Endodermal cell (in vitro differentiated cells): ENCODE data around the gene TLE3. TPM values are rescaled to one million over a fixed set of nuclear protein-coding genes. Genes with fewer than 3 reads are reported as not detected.
A peak's percentile ranks its signal among the peaks of the same experiment; 100 is the strongest.

Experiments used
- DNase-seq: peaks from one replicate; pipeline ENCODE4 v3.0.0-alpha.2; 2017
- H3K27ac ChIP-seq: 2 replicates; pipeline ENCODE4 v1.5.1; 2013; ENCODE audit warnings: mild to moderate bottlenecking, low read depth, low read length, moderate library complexity
- H3K27me3 ChIP-seq: 2 replicates; pipeline ENCODE4 v1.6.1; 2013; ENCODE audit warnings: mild to moderate bottlenecking, low read length, moderate library complexity; ENCODE audit not compliant: insufficient read depth, control insufficient read depth, poor library complexity, severe bottlenecking
- H3K36me3 ChIP-seq: 2 replicates; pipeline ENCODE4 v1.7.0; 2013; ENCODE audit warnings: mild to moderate bottlenecking, low read length, moderate library complexity; ENCODE audit not compliant: control insufficient read depth, insufficient read depth
- H3K4me1 ChIP-seq: one replicate; pipeline ENCODE4 v1.7.0; 2013; ENCODE audit warnings: low read length; ENCODE audit not compliant: control insufficient read depth, insufficient read depth
- H3K4me3 ChIP-seq: 2 replicates; pipeline ENCODE4 v1.5.1; 2013; ENCODE audit warnings: mild to moderate bottlenecking, low read length, moderate library complexity
- H3K9ac ChIP-seq: 2 replicates; pipeline ENCODE4 v1.6.1; 2013; ENCODE audit warnings: mild to moderate bottlenecking, low read length, moderate library complexity; ENCODE audit not compliant: poor library complexity, severe bottlenecking; ENCODE audit errors: extremely low read depth
- H3K9me3 ChIP-seq: 2 replicates; pipeline ENCODE4 v1.6.1; 2013; ENCODE audit warnings: mild to moderate bottlenecking, low read length, moderate library complexity; ENCODE audit not compliant: control insufficient read depth
- H3K27ac Mint-ChIP-seq: 2 replicates; pipeline ENCODE4 v1.8.0; 2020; ENCODE audit warnings: mixed read lengths
- H3K27me3 Mint-ChIP-seq: 2 replicates; pipeline ENCODE4 v1.8.0; 2021; ENCODE audit warnings: mild to moderate bottlenecking, mixed read lengths; ENCODE audit not compliant: insufficient read depth
- H3K36me3 Mint-ChIP-seq: 2 replicates; pipeline ENCODE4 v1.8.0; 2020; ENCODE audit warnings: low read depth, mixed read lengths
- H3K4me1 Mint-ChIP-seq: 2 replicates; pipeline ENCODE4 v1.8.0; 2020; ENCODE audit warnings: mixed read lengths
- H3K4me3 Mint-ChIP-seq: 2 replicates; pipeline ENCODE4 v1.8.0; 2020; ENCODE audit warnings: mild to moderate bottlenecking, moderate library complexity, mixed read lengths
- H3K9me3 Mint-ChIP-seq: 2 replicates; pipeline ENCODE4 v1.8.0; 2020; ENCODE audit warnings: mild to moderate bottlenecking, mixed read lengths
- CTCF ChIP-seq: fragments of 200-600 bp; sonication (generic); conservative IDR thresholded peaks from 2 replicates; pipeline ENCODE4 v1.5.0; 2021; ENCODE audit warnings: antibody characterized with exemption, mild to moderate bottlenecking
- WGBS, 2 experiments: methylation state at CpG; one replicate each; pipeline versions ENCODE4 v1.1.5 to v1.1.7; 2013; ENCODE audit warnings: missing lambda C conversion rate in 2 of 2, mixed read lengths in 1 of 2; ENCODE audit not compliant: insufficient coverage in 1 of 2, insufficient read length in 1 of 2; 5-methylcytosine and 5-hydroxymethylcytosine counted together
- total RNA-seq, 2 donors: library from RNA; stranded (reverse); fragmentation: NEBNext Ultra II Directional in 1 of 2; extraction: Animal tissue kit (Norgen Biotek cat#: 25700) in 1 of 2; gene quantifications; 2 replicates in 1 of 2; 3 replicates in 1 of 2; pipeline ENCODE4 v1.2.1, GENCODE V29; 2021

The TLE3 gene
- total RNA-seq, 2 donors from 2014 or later: 66.5 to 81.1 TPM

GRCh38 chr15:70020229-70020628 lies 77.5 kb downstream of the TLE3 start:
- no peak for TF ChIP-seq CTCF
- H3K27me3 Mint-ChIP-seq: peaks cover 16% of the 10 kb centered on the region
- H3K4me3 Mint-ChIP-seq: no peak overlapping the region
- no peaks in the 10 kb centered on the region for H3K4me1 ChIP-seq
- no peak overlapping the region for H3K27ac ChIP-seq
- no peaks in the 10 kb centered on the region for H3K36me3 ChIP-seq
- WGBS, 2 experiments: 95 to 98% methylated on average over 4 to 5 of the region's 5 CpGs
- no peak overlapping the region for H3K27ac Mint-ChIP-seq
- peaks cover 6% of the 10 kb centered on the region for H3K4me1 Mint-ChIP-seq
- peaks cover 16% of the 10 kb centered on the region for H3K9me3 ChIP-seq
- H3K27me3 ChIP-seq: no peaks in the 10 kb centered on the region
- peaks cover 19% of the 10 kb centered on the region for H3K9me3 Mint-ChIP-seq
- no peak overlapping the region for H3K4me3 ChIP-seq
- DNase-seq: no peak
- no peak overlapping the region for H3K9ac ChIP-seq
- no peaks in the 10 kb centered on the region for H3K36me3 Mint-ChIP-seq

- Histone ChIP-seq H3K4me1 (no peaks in the 10 kb centered on the region), H3K4me3 (no peak overlapping the region), H3K27ac (no peak overlapping the region), H3K9ac (no peak overlapping the region), H3K9me3 (peaks cover 16% of the 10 kb centered on the region), H3K27me3 (no peaks in the 10 kb centered on the region), H3K36me3 (no peaks in the 10 kb centered on the region)
- TF ChIP-seq CTCF: no peak
- Mint-ChIP-seq H3K9me3 (peaks cover 19% of the 10 kb centered on the region), H3K36me3 (no peaks in the 10 kb centered on the region), H3K27me3 (peaks cover 13% of the 10 kb centered on the region), H3K4me1 (peaks cover 12% of the 10 kb centered on the region), H3K4me3 (no peak overlapping the region), H3K27ac (peak overlapping the region; percentile 16)
- WGBS, 2 experiments: 90 to 92% methylated on average over 8 to 9 of the region's 9 CpGs
- no peak for DNase-seq
Measured at GRCh38 chr15:70018646-70019600, 78.8 kb downstream of the TLE3 start.

- TF ChIP-seq CTCF: no peak
- Histone ChIP-seq H3K27ac (no peak overlapping the region), H3K27me3 (no peaks in the 10 kb centered on the region), H3K36me3 (no peaks in the 10 kb centered on the region), H3K9ac (no peak overlapping the region), H3K4me1 (no peaks in the 10 kb centered on the region), H3K9me3 (peaks cover 9% of the 10 kb centered on the region), H3K4me3 (no peak overlapping the region)
- H3K36me3 Mint-ChIP-seq: no peaks in the 10 kb centered on the region
- 95% methylated on average over 2 of the region's 2 CpGs; no CpG with 5 or more reads in 1 of the 2 experiments for WGBS, 2 experiments
- H3K4me1 Mint-ChIP-seq: peaks cover 12% of the 10 kb centered on the region
- peaks cover 15% of the 10 kb centered on the region for H3K9me3 Mint-ChIP-seq
- H3K27me3 Mint-ChIP-seq: peaks cover 13% of the 10 kb centered on the region
- no peak overlapping the region for H3K4me3 Mint-ChIP-seq
- peak overlapping the region; percentile 3 for H3K27ac Mint-ChIP-seq
- DNase-seq: no peak
Measured at GRCh38 chr15:70017801-70018200, 79.9 kb downstream of the TLE3 start.
